Natural killer cell (primary cell): ENCODE measurements around the gene ARSB. TPM values are rescaled to one million over a fixed set of nuclear protein-coding genes. Genes with fewer than 3 reads are reported as not detected.

Source experiments
- ATAC-seq, 3 donors: fragments of 150-1000 bp in 2 of 3; fragments of 200-7000 bp in 1 of 3; cut with Tn5 transposase; 1 replicate in 1 of 3; 2 replicates in 2 of 3; pipeline ENCODE4 v1.10.0; 2021; ENCODE audit warnings: mild to moderate bottlenecking in 2 of 3, moderate library complexity in 2 of 3
- DNase-seq, 2 donors: peaks; one replicate each; pipeline versions ENCODE4 v3.0.0 to v3.0.0-alpha.2; 2013 to 2021; ENCODE audit warnings: mixed read lengths in 1 of 2
- H3K27ac ChIP-seq: one replicate; pipeline ENCODE4 v1.5.1; 2013; ENCODE audit warnings: mild to moderate bottlenecking, low read length
- H3K27me3 ChIP-seq: one replicate; pipeline ENCODE4 v1.6.1; 2013; ENCODE audit warnings: low read length; ENCODE audit not compliant: control insufficient read depth, insufficient read depth
- H3K36me3 ChIP-seq: one replicate; pipeline ENCODE4 v1.6.1; 2013; ENCODE audit warnings: low read length; ENCODE audit not compliant: control insufficient read depth, insufficient read depth
- H3K4me1 ChIP-seq: one replicate; pipeline ENCODE4 v1.6.1; 2013; ENCODE audit warnings: low read length; ENCODE audit not compliant: control insufficient read depth, insufficient read depth
- H3K4me3 ChIP-seq: one replicate; pipeline ENCODE4 v1.5.1; 2013; ENCODE audit warnings: low read length
- H3K9me3 ChIP-seq: one replicate; pipeline ENCODE4 v1.6.1; 2013; ENCODE audit warnings: low read length; ENCODE audit not compliant: control insufficient read depth, insufficient read depth
- H3K27ac Mint-ChIP-seq, 2 donors: one replicate each; pipeline ENCODE4 v1.8.0; 2022; ENCODE audit warnings: mild to moderate bottlenecking in 2 of 2, mixed read lengths in 2 of 2, moderate library complexity in 1 of 2
- H3K27me3 Mint-ChIP-seq, 2 donors: one replicate each; pipeline ENCODE4 v1.8.0; 2022; ENCODE audit warnings: low read depth in 2 of 2, mixed read lengths in 2 of 2
- H3K36me3 Mint-ChIP-seq: one replicate; pipeline ENCODE4 v1.8.0; 2022; ENCODE audit warnings: mixed read lengths
- H3K4me1 Mint-ChIP-seq, 2 donors: one replicate each; pipeline ENCODE4 v1.8.0; 2022; ENCODE audit warnings: mixed read lengths in 2 of 2
- H3K4me3 Mint-ChIP-seq: one replicate; pipeline ENCODE4 v1.8.0; 2022; ENCODE audit warnings: mild to moderate bottlenecking, moderate library complexity, mixed read lengths
- H3K9me3 Mint-ChIP-seq, 2 donors: one replicate each; pipeline ENCODE4 v1.8.0; 2022; ENCODE audit warnings: mixed read lengths in 2 of 2
- WGBS: methylation state at CpG from one replicate; pipeline ENCODE4 v1.1.7; 2013; ENCODE audit warnings: missing lambda C conversion rate; ENCODE audit not compliant: insufficient coverage; 5-methylcytosine and 5-hydroxymethylcytosine counted together
- intact Hi-C: fragments of 100-400 bp; cut with micrococcal nuclease; formaldehyde crosslinking; loops from one replicate; pipeline ENCODE4 v1.14.2; 2022
- total RNA-seq, 4 donors: library from RNA; stranded (reverse); fragments of 120-200 nt in 1 of 4; gene quantifications; one replicate each; pipeline versions ENCODE4 v1.2.3 to v1.2.4, GENCODE V29; 2013 to 2022
- TF ChIP-seq, protein P1 (sequence below): fragments of 200-600 bp; IDR thresholded peaks from one replicate; pipeline ENCODE4 v1.8.0; 2022; ENCODE audit warnings: antibody characterized with exemption

ARSB gene
- total RNA-seq, 3 donors from 2014 or later (not counting 1 experiment from before 2014, with no cell fraction given) = 8.6 to 12.8 (median 8.9) TPM

GRCh38 chr5:78792345-78793055, 192.6 kb downstream of the ARSB start:
- Histone ChIP-seq H3K4me3 (no peak overlapping the region), H3K36me3 (no peaks in the 10 kb centered on the region), H3K27ac (no peak overlapping the region), H3K4me1 (peaks cover 5% of the 10 kb centered on the region), H3K9me3 (no peaks in the 10 kb centered on the region), H3K27me3 (no peaks in the 10 kb centered on the region)
- TF ChIP-seq, protein P1, sequence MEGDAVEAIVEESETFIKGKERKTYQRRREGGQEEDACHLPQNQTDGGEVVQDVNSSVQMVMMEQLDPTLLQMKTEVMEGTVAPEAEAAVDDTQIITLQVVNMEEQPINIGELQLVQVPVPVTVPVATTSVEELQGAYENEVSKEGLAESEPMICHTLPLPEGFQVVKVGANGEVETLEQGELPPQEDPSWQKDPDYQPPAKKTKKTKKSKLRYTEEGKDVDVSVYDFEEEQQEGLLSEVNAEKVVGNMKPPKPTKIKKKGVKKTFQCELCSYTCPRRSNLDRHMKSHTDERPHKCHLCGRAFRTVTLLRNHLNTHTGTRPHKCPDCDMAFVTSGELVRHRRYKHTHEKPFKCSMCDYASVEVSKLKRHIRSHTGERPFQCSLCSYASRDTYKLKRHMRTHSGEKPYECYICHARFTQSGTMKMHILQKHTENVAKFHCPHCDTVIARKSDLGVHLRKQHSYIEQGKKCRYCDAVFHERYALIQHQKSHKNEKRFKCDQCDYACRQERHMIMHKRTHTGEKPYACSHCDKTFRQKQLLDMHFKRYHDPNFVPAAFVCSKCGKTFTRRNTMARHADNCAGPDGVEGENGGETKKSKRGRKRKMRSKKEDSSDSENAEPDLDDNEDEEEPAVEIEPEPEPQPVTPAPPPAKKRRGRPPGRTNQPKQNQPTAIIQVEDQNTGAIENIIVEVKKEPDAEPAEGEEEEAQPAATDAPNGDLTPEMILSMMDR = no peak
- no peak overlapping the region for H3K4me3 Mint-ChIP-seq
- ATAC-seq = no peak
- WGBS = 21% methylated on average over 9 of the region's 10 CpGs
- peaks cover 4 to 6% of the 10 kb centered on the region in 2 donors for H3K27me3 Mint-ChIP-seq
- H3K9me3 Mint-ChIP-seq = no peaks in the 10 kb centered on the region
- no peak overlapping the region for H3K27ac Mint-ChIP-seq
- intact Hi-C loops = no loop called here
- H3K4me1 Mint-ChIP-seq = peaks cover 0 to 7% of the 10 kb centered on the region in 2 donors
- H3K36me3 Mint-ChIP-seq = peaks cover 6% of the 10 kb centered on the region
- no peak for DNase-seq

DNA sequence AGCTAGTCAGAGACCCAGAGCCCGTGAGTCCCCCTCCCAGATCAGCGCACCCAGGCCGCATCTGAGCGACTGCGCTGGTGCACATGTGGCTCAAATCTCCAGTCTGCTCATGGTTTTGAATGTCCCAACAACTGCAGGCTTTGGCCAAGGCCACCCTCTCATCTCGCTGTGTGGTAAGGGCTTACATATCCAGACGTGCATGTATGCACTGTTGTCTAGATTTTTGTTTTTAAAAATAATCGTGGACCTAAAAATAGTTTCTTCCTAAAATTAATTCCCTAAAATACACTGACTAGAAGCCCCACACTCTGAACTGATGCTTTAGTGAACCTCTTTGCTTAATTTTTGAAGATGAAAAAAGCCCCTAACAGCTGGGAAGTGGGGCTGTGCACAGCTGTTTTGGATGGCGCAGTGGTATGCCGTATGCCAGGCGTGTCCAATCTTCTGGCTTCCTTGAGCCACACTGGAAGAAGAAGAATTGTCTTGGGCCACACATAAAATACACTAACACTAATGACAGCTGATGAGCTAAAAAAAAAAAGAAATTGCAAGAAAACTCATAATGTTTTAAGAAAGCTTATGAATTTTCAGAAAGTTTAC, 193.5 kb downstream of the ARSB start:
- DNase-seq (no peak), ATAC-seq (no peak)
- H3K36me3 Mint-ChIP-seq = peaks cover 11% of the 10 kb centered on the region
- no peak overlapping the region for H3K27ac Mint-ChIP-seq
- peaks cover 5% of the 10 kb centered on the region for H3K4me1 ChIP-seq
- no peak overlapping the region for H3K27ac ChIP-seq
- intact Hi-C loops = no loop called here
- peaks cover 4 to 15% of the 10 kb centered on the region in 2 donors for H3K27me3 Mint-ChIP-seq
- TF ChIP-seq, protein P1 = no peak
- H3K36me3 ChIP-seq = no peaks in the 10 kb centered on the region
- peaks cover 0 to 7% of the 10 kb centered on the region in 2 donors for H3K4me1 Mint-ChIP-seq
- no peaks in the 10 kb centered on the region for H3K9me3 ChIP-seq
- H3K27me3 ChIP-seq = no peaks in the 10 kb centered on the region
- no peak overlapping the region for H3K4me3 ChIP-seq
- no peak overlapping the region for H3K4me3 Mint-ChIP-seq
- 97% methylated on average over 9 of the region's 11 CpGs for WGBS
- H3K9me3 Mint-ChIP-seq = no peaks in the 10 kb centered on the region

DNA sequence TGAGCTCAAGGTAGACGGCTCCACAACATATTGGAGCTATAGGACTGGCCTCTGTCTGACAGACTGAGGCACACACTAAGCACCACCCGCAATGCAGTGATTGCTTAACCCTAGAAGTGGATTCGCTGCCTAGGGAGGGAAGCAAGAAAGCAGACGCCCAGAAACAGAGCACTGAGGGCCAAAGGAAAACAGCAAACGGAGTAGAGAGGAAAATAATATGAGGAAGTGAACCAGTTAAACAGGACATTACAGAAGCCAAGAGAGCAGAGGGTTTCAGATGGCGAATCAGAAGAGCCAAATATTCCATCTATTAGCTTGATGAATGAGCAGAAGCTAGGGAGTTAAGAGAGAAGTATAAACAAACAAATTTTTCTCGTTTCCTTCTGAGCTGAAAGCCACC, 197.3 kb downstream of the ARSB start:
- TF ChIP-seq, protein P1 = no peak
- ATAC-seq (no peak), DNase-seq (no peak)
- H3K4me1 ChIP-seq = peaks cover 8% of the 10 kb centered on the region
- H3K4me3 ChIP-seq = no peak overlapping the region
- Mint-ChIP-seq H3K9me3 (no peaks in the 10 kb centered on the region), H3K4me3 (no peak overlapping the region), H3K4me1 (peaks cover 16 to 18% of the 10 kb centered on the region in 2 donors), H3K36me3 (peaks cover 25% of the 10 kb centered on the region), H3K27ac (no peak overlapping the region), H3K27me3 (peaks cover 16 to 46% of the 10 kb centered on the region in 2 donors)
- H3K27ac ChIP-seq = no peak overlapping the region
- intact Hi-C loops = no loop called here
- no peaks in the 10 kb centered on the region for H3K36me3 ChIP-seq
- H3K27me3 ChIP-seq = no peaks in the 10 kb centered on the region
- H3K9me3 ChIP-seq = no peaks in the 10 kb centered on the region
- WGBS = 94% methylated on average over 7 of the region's 7 CpGs
